Left ventricle myocardium inferior (tissue), 1 donor: ENCODE results near the gene FAM168B. TPM values are rescaled to one million over a fixed set of nuclear protein-coding genes. Genes with fewer than 3 reads are reported as not detected.

Experiments
- DNase-seq: peaks from one replicate; pipeline ENCODE4 v3.0.0-alpha.2; 2020
- H3K27ac ChIP-seq: fragments of 200-600 bp; replicated peaks from 2 replicates; pipeline ENCODE4 v1.8.0; 2021
- H3K27me3 ChIP-seq: fragments of 200-600 bp; 2 replicates; pipeline ENCODE4 v1.8.0; 2021; ENCODE audit warnings: low read depth
- H3K36me3 ChIP-seq: fragments of 200-600 bp; 2 replicates; pipeline ENCODE4 v1.8.0; 2021
- H3K4me1 ChIP-seq: fragments of 200-600 bp; 2 replicates; pipeline ENCODE4 v1.8.0; 2021
- H3K4me3 ChIP-seq: fragments of 200-600 bp; 2 replicates; pipeline ENCODE4 v1.8.0; 2021; ENCODE audit warnings: mild to moderate bottlenecking, moderate library complexity
- H3K9me3 ChIP-seq: fragments of 200-600 bp; replicated peaks from 2 replicates; pipeline ENCODE4 v1.8.0; 2021
- CTCF ChIP-seq: fragments of 200-600 bp; IDR thresholded peaks from 2 replicates; pipeline ENCODE4 v1.8.0; 2021; ENCODE audit warnings: antibody characterized with exemption, mild to moderate bottlenecking, borderline replicate concordance
- intact Hi-C: fragments of 100-400 bp; cut with micrococcal nuclease; formaldehyde crosslinking; loops from one replicate; pipeline ENCODE4 v1.11.0; 2022
- total RNA-seq: library from RNA; stranded (reverse); fragmentation: NEBNext Ultra II Directional; extraction: Animal tissue kit (Norgen Biotek cat#: 25700); gene quantifications from one replicate; pipeline ENCODE4 v1.2.1, GENCODE V29; 2021
- donor health status: DM: no; HTN: yes; CAD: no; lungs with severe emphysema.

Gene FAM168B
- total RNA-seq, 1 donor from 2014 or later: 90.5 TPM

GRCh38 chr2:131023758-131024157 lies 69.5 kb downstream of the FAM168B start:
- TF ChIP-seq CTCF: no peak
- no peak for DNase-seq
- no peaks in the 10 kb centered on the region for H3K36me3 ChIP-seq
- H3K27me3 ChIP-seq: peaks cover 50% of the 10 kb centered on the region
- intact Hi-C loops: no loop called here
- no peaks in the 10 kb centered on the region for H3K4me1 ChIP-seq
- no peak overlapping the region for H3K27ac ChIP-seq
- H3K9me3 ChIP-seq: peaks cover 5% of the 10 kb centered on the region
- H3K4me3 ChIP-seq: no peak overlapping the region

- H3K4me1 ChIP-seq: no peaks in the 10 kb centered on the region
- DNase-seq: no peak
- no peak for TF ChIP-seq CTCF
- peaks cover 3% of the 10 kb centered on the region for H3K9me3 ChIP-seq
- H3K4me3 ChIP-seq: no peak overlapping the region
- H3K27ac ChIP-seq: no peak overlapping the region
- intact Hi-C loops: no loop called here
- no peaks in the 10 kb centered on the region for H3K36me3 ChIP-seq
- peaks cover 55% of the 10 kb centered on the region for H3K27me3 ChIP-seq
Measured at GRCh38 chr2:131022731-131023130, 70.5 kb downstream of the FAM168B start.

GRCh38 chr2:131016826-131017741 lies 76.2 kb downstream of the FAM168B start:
- Histone ChIP-seq H3K4me1 (no peaks in the 10 kb centered on the region), H3K27me3 (peaks cover 57% of the 10 kb centered on the region), H3K27ac (no peak overlapping the region), H3K9me3 (no peaks in the 10 kb centered on the region), H3K4me3 (no peak overlapping the region), H3K36me3 (no peaks in the 10 kb centered on the region)
- no peak for DNase-seq
- intact Hi-C loops: no loop called here
- no peak for TF ChIP-seq CTCF

- Histone ChIP-seq H3K4me1 (no peaks in the 10 kb centered on the region), H3K9me3 (no peaks in the 10 kb centered on the region), H3K27ac (no peak overlapping the region), H3K4me3 (no peak overlapping the region), H3K27me3 (peaks cover 63% of the 10 kb centered on the region), H3K36me3 (no peaks in the 10 kb centered on the region)
- intact Hi-C loops: no loop called here
- TF ChIP-seq CTCF: no peak
- no peak for DNase-seq
Measured at GRCh38 chr2:131015764-131016163, 77.5 kb downstream of the FAM168B start.

GRCh38 chr2:131014141-131014540 lies 79.1 kb downstream of the FAM168B start:
- DNase-seq: no peak
- Histone ChIP-seq H3K27me3 (peaks cover 73% of the 10 kb centered on the region), H3K4me3 (no peak overlapping the region), H3K27ac (no peak overlapping the region), H3K4me1 (no peaks in the 10 kb centered on the region), H3K36me3 (no peaks in the 10 kb centered on the region), H3K9me3 (no peaks in the 10 kb centered on the region)
- intact Hi-C loops: no loop called here
- TF ChIP-seq CTCF: no peak
